Omental fat pad (tissue), 4 donors: ENCODE measurements around the gene HHLA2. TPM values are rescaled to one million over a fixed set of nuclear protein-coding genes. Genes with fewer than 3 reads are reported as not detected.
"Not testable (repeated sequence)": the region's sequence is repeated elsewhere in the genome, so short reads cannot be mapped to it uniquely, and the experiment has no call there.

ENCODE experiments used
- ATAC-seq: fragments of 150-250 bp; one replicate; pipeline ENCODE4 v1.9.1; 2016; ENCODE audit warnings: mild to moderate bottlenecking, moderate library complexity; ENCODE audit not compliant: low FRiP score
- DNase-seq: peaks from one replicate; pipeline ENCODE4 v3.0.0-alpha.2; 2019; ENCODE audit warnings: low spot score
- CTCF ChIP-seq, 3 donors: fragments of 450-650 bp; IDR thresholded peaks; one replicate each; pipeline ENCODE4 v1.5.1; 2016 to 2017; ENCODE audit warnings: antibody characterized with exemption in 3 of 3, mild to moderate bottlenecking in 3 of 3, moderate library complexity in 2 of 3
- total RNA-seq, 4 donors: library from RNA; depleted of rRNA; stranded (reverse); fragments of >200 nt; gene quantifications; one replicate each; pipeline ENCODE4 v1.1.0, GENCODE V29; 2016

The HHLA2 gene
- total RNA-seq, 4 donors from 2014 or later = not detected

GRCh38 chr3:108280476-108280875, 15.9 kb upstream of the HHLA2 start:
- ATAC-seq (no peak), DNase-seq (no peak)
- no peak for TF ChIP-seq CTCF (IDR thresholded peaks at IDR 0.05)

- TF ChIP-seq CTCF (IDR thresholded peaks at IDR 0.05) = no peak
- no peak for ATAC-seq
Observed at GRCh38 chr3:108281670-108282069, 14.7 kb upstream of the HHLA2 start.

GRCh38 chr3:108283006-108283405, 13.3 kb upstream of the HHLA2 start:
- ATAC-seq (no peak), DNase-seq (no peak)
- TF ChIP-seq CTCF (IDR thresholded peaks at IDR 0.05) = no peak

More at GRCh38 chr3:108281670-108282069, 14.7 kb upstream of the HHLA2 start:
- no peak for DNase-seq

GRCh38 chr3:108283989-108284388, 12.4 kb upstream of the HHLA2 start:
- no peak for DNase-seq
- ATAC-seq = no peak
- no peak for TF ChIP-seq CTCF (IDR thresholded peaks at IDR 0.05)

GRCh38 chr3:108285176-108285575, 11.2 kb upstream of the HHLA2 start:
- ATAC-seq (no peak), DNase-seq (no peak)
- TF ChIP-seq CTCF (IDR thresholded peaks at IDR 0.05) = no peak

GRCh38 chr3:108287146-108287545, 9.2 kb upstream of the HHLA2 start:
- ATAC-seq = no peak
- TF ChIP-seq CTCF (IDR thresholded peaks at IDR 0.05) = no peak
- no peak for DNase-seq

- DNase-seq, ATAC-seq: not testable (repeated sequence)
Observed at GRCh38 chr3:108288193-108288592, 8.2 kb upstream of the HHLA2 start.

- no peak for TF ChIP-seq CTCF (IDR thresholded peaks at IDR 0.05)
- no peak for ATAC-seq
- no peak for DNase-seq
Observed at GRCh38 chr3:108289159-108289558, 7.2 kb upstream of the HHLA2 start.
